Brain microvascular endothelial cell (primary cell): ENCODE data around the gene C16orf82.

ENCODE experiments used
- DNase-seq: peaks from one replicate; pipeline ENCODE4 v3.0.0-alpha.2; 2020
- H3K27ac ChIP-seq: fragments of 250-450 bp; sonication (Bioruptor Pico); 2 replicates; pipeline ENCODE4 v1.5.1; 2020; ENCODE audit warnings: mild to moderate bottlenecking, moderate library complexity
- H3K27me3 ChIP-seq: fragments of 250-450 bp; sonication (Bioruptor Pico); replicated peaks from 2 replicates; pipeline ENCODE4 v1.5.1; 2020; ENCODE audit warnings: mild to moderate bottlenecking
- H3K36me3 ChIP-seq: fragments of 250-450 bp; sonication (Bioruptor Pico); replicated peaks from 2 replicates; pipeline ENCODE4 v1.5.1; 2020; ENCODE audit warnings: mild to moderate bottlenecking
- H3K4me3 ChIP-seq: 2 replicates; pipeline ENCODE4 v1.5.1; 2011; ENCODE audit warnings: low read depth, mild to moderate bottlenecking, control low read depth, low read length, moderate library complexity
- in situ Hi-C: cut with HindIII; loops from 2 replicates; pipeline ENCODE4 v1.10.0; 2017; ENCODE audit warnings: low sequenced_read_pairs, low pct_ligation_motif_present
- TF ChIP-seq, protein P1 (sequence below): IDR thresholded peaks from 2 replicates; pipeline ENCODE4 v1.5.1; 2011; ENCODE audit warnings: low read depth, mild to moderate bottlenecking, moderate library complexity, low read length, control low read depth, inconsistent platforms; ENCODE audit errors: missing control alignments

Gene C16orf82

DNA sequence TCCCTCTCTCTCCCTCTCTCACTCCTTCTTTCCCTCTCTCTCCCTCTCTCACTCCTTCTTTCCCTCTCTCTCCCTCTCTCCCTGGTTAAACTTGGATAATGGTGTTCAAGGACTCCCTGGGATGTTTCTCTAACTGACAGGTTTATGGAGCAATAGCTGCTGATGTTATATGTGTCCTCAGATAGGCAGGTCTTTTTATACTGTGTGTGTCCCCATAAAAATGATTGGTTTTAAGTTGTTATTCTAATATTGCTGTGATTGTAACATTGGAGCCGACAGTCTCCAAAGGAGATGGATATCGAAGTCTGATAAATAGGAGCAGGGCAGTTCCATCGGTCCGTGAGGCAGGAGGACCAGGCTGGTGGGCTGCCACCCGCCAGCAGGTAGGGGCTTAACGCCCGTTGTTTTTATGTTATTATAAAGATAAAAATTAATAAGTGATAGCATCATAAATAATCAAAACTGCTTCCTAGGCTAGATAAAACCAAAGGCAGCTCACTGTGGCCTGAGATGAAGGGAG, 38.1 kb upstream of the C16orf82 start:
- TF ChIP-seq, protein P1, sequence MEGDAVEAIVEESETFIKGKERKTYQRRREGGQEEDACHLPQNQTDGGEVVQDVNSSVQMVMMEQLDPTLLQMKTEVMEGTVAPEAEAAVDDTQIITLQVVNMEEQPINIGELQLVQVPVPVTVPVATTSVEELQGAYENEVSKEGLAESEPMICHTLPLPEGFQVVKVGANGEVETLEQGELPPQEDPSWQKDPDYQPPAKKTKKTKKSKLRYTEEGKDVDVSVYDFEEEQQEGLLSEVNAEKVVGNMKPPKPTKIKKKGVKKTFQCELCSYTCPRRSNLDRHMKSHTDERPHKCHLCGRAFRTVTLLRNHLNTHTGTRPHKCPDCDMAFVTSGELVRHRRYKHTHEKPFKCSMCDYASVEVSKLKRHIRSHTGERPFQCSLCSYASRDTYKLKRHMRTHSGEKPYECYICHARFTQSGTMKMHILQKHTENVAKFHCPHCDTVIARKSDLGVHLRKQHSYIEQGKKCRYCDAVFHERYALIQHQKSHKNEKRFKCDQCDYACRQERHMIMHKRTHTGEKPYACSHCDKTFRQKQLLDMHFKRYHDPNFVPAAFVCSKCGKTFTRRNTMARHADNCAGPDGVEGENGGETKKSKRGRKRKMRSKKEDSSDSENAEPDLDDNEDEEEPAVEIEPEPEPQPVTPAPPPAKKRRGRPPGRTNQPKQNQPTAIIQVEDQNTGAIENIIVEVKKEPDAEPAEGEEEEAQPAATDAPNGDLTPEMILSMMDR: no peak
- no peak for DNase-seq
- in situ Hi-C loops: no loop called here
- Histone ChIP-seq H3K36me3 (no peaks in the 10 kb centered on the region), H3K27ac (no peak overlapping the region), H3K27me3 (no peaks in the 10 kb centered on the region), H3K4me3 (no peak overlapping the region)

DNA sequence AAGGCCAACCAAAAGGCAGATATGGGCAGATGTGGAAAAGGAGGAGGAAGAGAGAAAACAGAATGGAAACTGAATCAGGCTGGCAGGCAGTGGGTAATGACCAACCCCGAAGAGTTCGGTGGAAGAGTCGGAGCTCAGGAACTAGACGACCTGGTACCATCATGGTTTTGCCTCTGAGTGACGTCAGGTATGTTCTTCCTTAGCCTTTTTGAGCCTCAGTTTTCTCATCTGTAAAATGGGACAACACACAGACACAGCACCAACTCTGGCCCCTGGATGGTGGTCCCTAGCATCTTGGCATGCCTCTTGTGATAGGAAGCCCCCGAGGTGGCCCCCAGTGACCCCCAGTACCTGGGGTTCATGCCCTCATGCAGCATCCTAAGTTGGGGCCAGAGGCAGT, 37.2 kb upstream of the C16orf82 start:
- no peak for DNase-seq
- no peaks in the 10 kb centered on the region for H3K27me3 ChIP-seq

DNA sequence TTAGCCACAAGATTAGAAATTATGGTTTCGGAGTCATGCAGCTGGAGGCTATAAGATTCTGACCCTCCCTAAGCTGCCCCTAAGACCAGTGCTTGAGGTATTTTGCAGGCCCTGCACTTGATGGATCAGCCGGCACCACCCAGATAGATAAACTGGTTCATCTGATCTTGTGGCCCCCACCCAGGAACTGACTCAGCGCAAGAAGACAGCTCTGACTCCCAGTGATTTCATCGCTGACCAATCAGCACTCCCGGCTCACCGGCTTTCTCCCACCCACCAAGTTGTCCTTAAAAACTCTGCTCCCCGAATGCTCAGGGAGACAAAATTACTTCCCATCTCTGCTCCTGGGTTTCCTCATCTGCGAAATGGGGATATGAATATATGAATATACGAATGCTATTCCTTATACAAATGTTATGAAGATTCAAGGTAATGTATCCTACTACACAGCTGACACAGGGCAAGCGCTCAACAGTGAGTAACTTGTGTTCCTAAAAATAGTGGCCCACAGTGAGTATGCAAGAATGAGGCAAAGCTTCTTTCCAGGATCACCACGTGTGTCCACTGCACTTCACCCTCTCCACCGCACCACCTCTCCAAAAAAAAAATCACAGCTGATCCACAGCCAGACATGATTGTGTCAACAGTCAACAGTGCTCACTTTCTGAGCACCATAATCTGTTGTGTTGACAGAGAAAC, 33.3 kb upstream of the C16orf82 start:
- TF ChIP-seq, protein P1: no peak
- Histone ChIP-seq H3K4me3 (no peak overlapping the region), H3K27me3 (no peaks in the 10 kb centered on the region), H3K27ac (no peak overlapping the region), H3K36me3 (no peaks in the 10 kb centered on the region)
- in situ Hi-C loops: no loop called here
- DNase-seq: no peak

More for the DNA sequence above, 37.2 kb upstream of the C16orf82 start:
- Histone ChIP-seq H3K4me3 (no peak overlapping the region), H3K27ac (no peak overlapping the region), H3K36me3 (no peaks in the 10 kb centered on the region)
- TF ChIP-seq, protein P1: no peak
- in situ Hi-C loops: no loop called here

DNA sequence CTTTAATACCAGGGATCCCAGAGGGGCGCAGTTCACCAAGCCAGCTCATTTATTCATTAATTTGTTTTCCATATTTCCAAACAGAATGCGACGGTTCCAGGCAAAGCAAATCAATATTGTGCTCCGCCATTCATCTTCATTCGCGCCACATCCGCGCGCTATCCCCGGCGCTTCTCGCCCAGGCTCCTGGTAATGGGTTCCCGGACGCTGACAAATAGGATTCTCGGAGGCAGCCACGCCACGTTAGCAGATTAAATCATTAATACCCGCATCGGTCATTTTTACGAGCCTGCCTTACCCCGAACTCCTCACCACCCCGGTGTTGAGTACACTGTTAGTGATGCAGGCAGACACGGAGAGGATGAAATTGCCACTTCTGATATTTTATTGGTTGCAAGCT, 26.0 kb upstream of the C16orf82 start:
- TF ChIP-seq, protein P1: no peak
- in situ Hi-C loops: no loop called here
- no peak overlapping the region for H3K4me3 ChIP-seq
- H3K27ac ChIP-seq: no peak overlapping the region
- H3K36me3 ChIP-seq: no peaks in the 10 kb centered on the region
- no peak for DNase-seq
- H3K27me3 ChIP-seq: no peaks in the 10 kb centered on the region

DNA sequence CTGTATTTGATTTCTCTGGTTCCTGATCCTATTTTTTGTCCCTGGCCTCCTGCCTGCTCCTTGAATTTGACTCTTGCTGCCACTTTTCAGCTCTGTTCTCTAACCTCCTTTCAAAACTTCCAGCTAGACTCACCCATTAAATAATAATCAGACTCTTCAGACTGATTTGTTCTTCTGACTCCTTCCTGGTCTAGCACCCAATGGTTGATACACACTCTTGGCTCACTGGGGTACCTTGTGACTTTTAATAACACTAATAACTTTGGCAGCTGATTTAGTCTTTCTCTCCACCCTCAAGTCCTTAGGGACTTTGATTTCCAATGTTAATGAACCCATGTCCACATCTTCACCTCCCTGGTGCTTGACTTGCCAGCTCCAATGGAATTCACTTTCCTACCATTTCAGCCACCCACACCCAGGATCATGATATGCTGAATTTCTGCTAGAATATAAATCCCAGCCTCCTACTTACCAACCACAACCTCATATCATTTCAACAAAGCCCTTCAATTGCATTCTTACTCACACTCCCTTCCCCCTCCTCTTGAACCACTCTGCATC, 19.7 kb upstream of the C16orf82 start:
- Histone ChIP-seq H3K27ac (no peak overlapping the region), H3K27me3 (no peaks in the 10 kb centered on the region), H3K36me3 (no peaks in the 10 kb centered on the region), H3K4me3 (no peak overlapping the region)
- DNase-seq: no peak
- TF ChIP-seq, protein P1: no peak
- in situ Hi-C loops: no loop called here
